BJ (cell line): ENCODE data around the gene KCNK2. TPM values are rescaled to one million over a fixed set of nuclear protein-coding genes. Genes with fewer than 3 reads are reported as not detected.

Source experiments
- CTCF ChIA-PET: fragments of 350-600 bp; formaldehyde crosslinking; extraction: SDS; loops from one replicate; lab custom pipeline; 2021; ENCODE audit warnings: antibody characterized with exemption, inconsistent platforms; lab: Yijun Ruan, JAX
- POLR2A ChIA-PET: fragments of 300-600 bp; sonication (Branson Sonifier 250); formaldehyde crosslinking; extraction: SDS; loops from one replicate; lab custom pipeline; 2021; ENCODE audit warnings: antibody characterized with exemption; lab: Charles Lee
- DNase-seq: peaks from one replicate; pipeline ENCODE4 v3.0.0-alpha.2; 2011; ENCODE audit warnings: low read depth
- H3K27me3 ChIP-seq: 2 replicates; pipeline ENCODE4 v1.6.0; 2011; ENCODE audit warnings: low read length; ENCODE audit not compliant: control insufficient read depth, insufficient read depth
- H3K36me3 ChIP-seq: 2 replicates; pipeline ENCODE4 v1.5.1; 2011; ENCODE audit warnings: low read length; ENCODE audit not compliant: control insufficient read depth, insufficient read depth
- H3K4me3 ChIP-seq: 2 replicates; pipeline ENCODE4 v1.5.1; 2011; ENCODE audit warnings: low read depth, mild to moderate bottlenecking, control low read depth, low read length
- polyA plus RNA-seq: library from polyadenylated mRNA; depleted of rRNA; stranded (reverse); fragments of >200 nt; gene quantifications from 2 replicates; pipeline ENCODE4 v1.2.3, GENCODE V29; 2011
- TF ChIP-seq, protein P1 (sequence below): IDR thresholded peaks from 2 replicates; pipeline ENCODE4 v1.5.1; 2011; ENCODE audit warnings: low read depth, mild to moderate bottlenecking, control low read depth, inconsistent platforms, low read length, moderate library complexity; ENCODE audit not compliant: insufficient read depth

KCNK2 gene
- polyA plus RNA-seq, 1 experiment = 23.9 TPM

DNA sequence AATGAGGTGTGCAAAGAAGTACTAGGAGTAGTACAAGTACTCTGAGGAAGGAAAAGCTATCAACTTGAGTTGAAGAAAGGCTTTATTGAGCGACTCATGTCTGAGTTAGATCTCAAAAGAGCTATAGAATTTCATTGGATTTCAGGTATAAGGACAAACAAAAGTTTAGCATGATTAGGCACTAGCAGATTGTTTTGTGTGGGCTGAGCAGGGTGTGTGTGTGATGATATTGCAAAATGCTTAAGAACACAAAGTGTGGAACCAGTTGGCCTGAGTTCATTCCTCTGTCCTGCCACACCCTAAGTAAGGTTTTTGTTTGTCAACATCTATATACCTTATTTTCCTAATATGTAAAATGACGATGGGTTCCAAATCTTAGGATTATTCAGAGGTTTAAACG is 158.9 kb downstream of the KCNK2 start:
- POLR2A ChIA-PET = no interaction called here
- no peaks in the 10 kb centered on the region; the same call in 1 of the 2 replicates for H3K36me3 ChIP-seq
- no peak for DNase-seq
- H3K4me3 ChIP-seq = no peak overlapping the region
- no peaks in the 10 kb centered on the region for H3K27me3 ChIP-seq
- CTCF ChIA-PET = no interaction called here
- TF ChIP-seq, protein P1, sequence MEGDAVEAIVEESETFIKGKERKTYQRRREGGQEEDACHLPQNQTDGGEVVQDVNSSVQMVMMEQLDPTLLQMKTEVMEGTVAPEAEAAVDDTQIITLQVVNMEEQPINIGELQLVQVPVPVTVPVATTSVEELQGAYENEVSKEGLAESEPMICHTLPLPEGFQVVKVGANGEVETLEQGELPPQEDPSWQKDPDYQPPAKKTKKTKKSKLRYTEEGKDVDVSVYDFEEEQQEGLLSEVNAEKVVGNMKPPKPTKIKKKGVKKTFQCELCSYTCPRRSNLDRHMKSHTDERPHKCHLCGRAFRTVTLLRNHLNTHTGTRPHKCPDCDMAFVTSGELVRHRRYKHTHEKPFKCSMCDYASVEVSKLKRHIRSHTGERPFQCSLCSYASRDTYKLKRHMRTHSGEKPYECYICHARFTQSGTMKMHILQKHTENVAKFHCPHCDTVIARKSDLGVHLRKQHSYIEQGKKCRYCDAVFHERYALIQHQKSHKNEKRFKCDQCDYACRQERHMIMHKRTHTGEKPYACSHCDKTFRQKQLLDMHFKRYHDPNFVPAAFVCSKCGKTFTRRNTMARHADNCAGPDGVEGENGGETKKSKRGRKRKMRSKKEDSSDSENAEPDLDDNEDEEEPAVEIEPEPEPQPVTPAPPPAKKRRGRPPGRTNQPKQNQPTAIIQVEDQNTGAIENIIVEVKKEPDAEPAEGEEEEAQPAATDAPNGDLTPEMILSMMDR = no peak

DNA sequence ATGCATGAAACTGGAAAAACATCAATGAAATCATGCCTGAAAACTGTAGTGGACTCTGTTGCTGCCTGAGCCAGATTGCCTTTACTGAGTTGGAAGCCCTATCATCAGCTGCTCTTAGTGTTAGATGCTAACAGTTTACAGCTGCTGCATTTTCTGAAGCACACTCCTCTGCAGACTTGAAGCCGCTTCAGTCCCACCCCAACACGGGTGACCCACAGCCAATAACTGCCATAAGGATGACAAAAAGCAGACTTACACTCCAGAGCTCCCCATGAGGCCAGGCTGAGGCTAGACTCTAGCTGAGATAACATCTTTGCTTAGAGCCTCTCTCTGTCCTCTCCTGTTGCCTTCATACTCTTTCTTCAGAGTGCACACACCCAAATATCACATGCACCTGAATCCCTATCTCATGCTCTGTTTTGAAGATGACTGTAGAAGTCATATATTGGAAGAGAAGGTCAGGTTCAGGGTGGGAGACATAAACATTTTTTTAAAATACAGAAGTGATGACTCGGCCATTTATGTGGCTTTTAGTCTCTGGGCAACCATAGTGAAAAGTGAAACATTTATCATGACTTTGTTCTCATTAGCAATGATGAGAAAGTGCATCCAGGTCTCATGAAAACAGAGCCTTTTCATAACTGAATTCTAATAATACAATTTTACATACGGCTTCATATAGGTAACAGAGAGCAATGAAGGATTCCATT is 161.0 kb downstream of the KCNK2 start:
- Histone ChIP-seq H3K36me3 (no peaks in the 10 kb centered on the region; the same call in 1 of the 2 replicates), H3K27me3 (no peaks in the 10 kb centered on the region), H3K4me3 (no peak overlapping the region)
- DNase-seq = no peak
- CTCF ChIA-PET = no interaction called here
- POLR2A ChIA-PET = no interaction called here
- TF ChIP-seq, protein P1 = no peak

DNA sequence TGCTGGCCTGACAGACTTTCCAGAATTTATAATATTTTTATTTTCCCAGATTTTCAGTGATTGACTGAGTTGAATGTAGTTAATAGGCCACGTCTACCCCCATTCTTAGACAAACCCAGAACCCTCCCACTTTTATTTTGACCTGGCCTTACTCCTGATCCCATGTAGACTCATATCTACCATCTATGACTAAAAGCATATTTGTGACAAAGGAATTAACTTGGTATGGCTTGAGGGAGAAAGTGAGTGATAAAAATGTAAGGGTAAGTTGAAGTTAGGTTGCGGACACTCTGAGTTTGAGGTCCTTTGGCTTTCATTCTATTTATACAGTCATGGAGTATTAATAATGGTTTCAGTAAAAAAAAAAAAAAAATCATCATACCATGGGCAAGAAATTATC is 168.4 kb downstream of the KCNK2 start:
- no peaks in the 10 kb centered on the region for H3K27me3 ChIP-seq
- POLR2A ChIA-PET = no interaction called here
- no peak overlapping the region for H3K4me3 ChIP-seq
- no peaks in the 10 kb centered on the region for H3K36me3 ChIP-seq
- TF ChIP-seq, protein P1 = no peak
- CTCF ChIA-PET = interaction anchor here (0.7 kb wide), 1 partner anchor 11 kb away, joined by 4 read pairs; no protein-coding TSS in a partner anchor
- no peak for DNase-seq

DNA sequence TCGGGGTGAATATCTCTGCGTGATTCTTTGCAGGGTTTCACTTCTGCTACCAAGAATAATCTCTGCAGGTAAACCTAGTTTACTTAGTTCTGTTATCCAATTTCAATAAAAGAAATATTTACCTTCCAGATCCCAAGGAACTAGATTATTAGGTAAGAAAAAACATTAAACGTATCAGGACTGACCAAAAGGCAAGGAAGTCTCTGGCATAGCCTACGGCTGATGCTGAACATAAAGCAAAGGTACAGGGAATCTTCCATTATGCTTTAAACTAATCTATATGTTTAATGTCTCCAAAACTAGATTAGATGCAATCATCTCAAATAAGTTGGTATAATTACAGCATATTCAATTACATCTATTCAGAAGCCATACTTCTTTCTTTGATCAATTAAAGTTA is 168.9 kb downstream of the KCNK2 start:
- ChIA-PET CTCF (no interaction called here), POLR2A (no interaction called here)
- TF ChIP-seq, protein P1 = no peak
- DNase-seq = no peak
- Histone ChIP-seq H3K27me3 (no peaks in the 10 kb centered on the region), H3K4me3 (no peak overlapping the region), H3K36me3 (no peaks in the 10 kb centered on the region)

DNA sequence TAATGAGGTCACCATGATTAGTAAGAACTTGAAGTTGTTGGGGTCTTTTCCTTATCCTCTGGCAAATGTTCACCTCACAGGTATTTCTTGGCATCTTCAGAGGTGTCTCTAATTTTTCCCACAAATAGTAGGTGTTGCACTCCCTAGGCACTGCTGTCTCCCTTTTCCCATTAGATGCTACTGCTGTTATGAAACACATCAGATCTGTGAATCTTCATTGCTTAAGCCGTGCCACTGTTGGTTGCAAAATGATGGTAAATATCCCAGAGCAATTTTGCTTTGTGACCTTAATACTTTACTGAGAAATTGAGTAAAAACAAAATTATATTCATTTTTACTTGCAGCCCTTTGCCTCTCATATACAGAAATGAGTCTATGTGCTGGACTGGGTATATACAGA is 169.6 kb downstream of the KCNK2 start:
- CTCF ChIA-PET = no interaction called here
- H3K36me3 ChIP-seq = no peaks in the 10 kb centered on the region
- TF ChIP-seq, protein P1 = no peak
- H3K4me3 ChIP-seq = no peak overlapping the region
- no peak for DNase-seq
- POLR2A ChIA-PET = no interaction called here
- no peaks in the 10 kb centered on the region for H3K27me3 ChIP-seq
